ENCODE measurements around the gene APH1B.

The APH1B gene

GRCh38 chr15:63288778-63289378 is 11.5 kb downstream of the APH1B start:
- Histone ChIP-seq H3K27me3 (replicated peaks; ENCODE audit: control insufficient read depth, insufficient read depth, low read length) (no peaks in the 10 kb centered on the region), H3K36me3 (ENCODE audit: control insufficient read depth, insufficient read depth, low read length) (no peaks in the 10 kb centered on the region; the same call in 1 of the 2 replicates), H3K4me3 (replicated peaks; ENCODE audit: low read depth, low read length) (no peak overlapping the region)
- DNase-seq (ENCODE audit: extremely low read depth, insufficient read length) = no peak
- TF ChIP-seq CTCF (IDR thresholded peaks at IDR 0.05; ENCODE audit: insufficient read depth, low read length, poor library complexity, severe bottlenecking) = peak; percentile 60

GRCh38 chr15:63291507-63291906 is 14.1 kb downstream of the APH1B start:
- Histone ChIP-seq H3K4me3 (replicated peaks; ENCODE audit: low read depth, low read length) (no peak overlapping the region), H3K27me3 (replicated peaks; ENCODE audit: control insufficient read depth, insufficient read depth, low read length) (no peaks in the 10 kb centered on the region), H3K36me3 (ENCODE audit: control insufficient read depth, insufficient read depth, low read length) (peaks cover 1% of the 10 kb centered on the region; the same call in 1 of the 2 replicates)
- TF ChIP-seq CTCF (IDR thresholded peaks at IDR 0.05; ENCODE audit: insufficient read depth, low read length, poor library complexity, severe bottlenecking) = no peak
- DNase-seq (ENCODE audit: extremely low read depth, insufficient read length) = no peak

DNA sequence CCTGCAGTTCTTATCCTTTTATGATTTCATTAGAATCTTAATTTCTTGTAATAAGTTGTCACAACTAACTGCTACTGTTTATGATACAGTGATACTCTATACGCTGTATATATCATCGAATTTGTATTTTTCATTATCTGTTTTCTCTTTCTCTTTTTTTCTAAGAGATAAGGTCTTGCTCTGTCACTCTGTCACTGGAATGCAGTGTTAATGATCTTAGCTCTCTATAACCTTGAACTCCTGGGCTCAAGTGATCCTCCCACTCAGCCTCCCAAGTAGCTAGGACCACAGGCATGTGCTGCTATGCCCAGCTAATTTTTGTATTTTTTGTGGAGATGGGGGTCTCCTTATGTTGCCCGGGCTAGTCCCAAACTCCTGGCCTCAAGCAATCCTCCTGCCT is 14.8 kb downstream of the APH1B start:
- no peak for TF ChIP-seq CTCF (IDR thresholded peaks at IDR 0.05; ENCODE audit: insufficient read depth, low read length, poor library complexity, severe bottlenecking)
- Histone ChIP-seq H3K36me3 (ENCODE audit: control insufficient read depth, insufficient read depth, low read length) (peaks cover 1% of the 10 kb centered on the region; the same call in 1 of the 2 replicates), H3K4me3 (replicated peaks; ENCODE audit: low read depth, low read length) (no peak overlapping the region), H3K27me3 (replicated peaks; ENCODE audit: control insufficient read depth, insufficient read depth, low read length) (no peaks in the 10 kb centered on the region)
- no peak for DNase-seq (ENCODE audit: extremely low read depth, insufficient read length)

- peak; percentile 66 for DNase-seq (ENCODE audit: extremely low read depth, insufficient read length)
- peaks cover 1% of the 10 kb centered on the region; the same call in 1 of the 2 replicates for H3K36me3 ChIP-seq (ENCODE audit: control insufficient read depth, insufficient read depth, low read length)
- TF ChIP-seq CTCF (IDR thresholded peaks at IDR 0.05; ENCODE audit: insufficient read depth, low read length, poor library complexity, severe bottlenecking) = no peak
- H3K27me3 ChIP-seq (replicated peaks; ENCODE audit: control insufficient read depth, insufficient read depth, low read length) = no peaks in the 10 kb centered on the region
- no peak overlapping the region for H3K4me3 ChIP-seq (replicated peaks; ENCODE audit: low read depth, low read length)
These were observed 15.4 kb downstream of the APH1B start for GRCh38 chr15:63292771-63293170.

DNA sequence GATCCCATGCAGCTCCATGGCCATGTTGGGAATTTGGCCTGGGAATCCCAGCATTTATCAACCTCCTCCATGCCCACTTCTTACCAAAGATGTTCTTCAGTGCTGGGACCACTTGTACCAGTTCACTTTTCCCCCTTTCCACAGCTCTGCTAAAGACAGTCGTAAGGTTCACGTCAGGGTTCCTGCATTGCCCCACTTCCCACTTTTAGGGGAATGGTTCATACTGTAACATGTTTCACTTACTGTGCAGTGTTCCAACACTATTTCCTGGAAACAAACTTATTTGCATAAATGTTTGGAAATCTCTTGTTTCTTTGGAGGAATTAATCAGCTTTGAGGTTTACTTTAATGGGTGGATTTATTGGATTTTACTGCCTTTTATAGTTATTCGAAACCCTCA is 17.0 kb downstream of the APH1B start:
- H3K4me3 ChIP-seq (replicated peaks; ENCODE audit: low read depth, low read length) = no peak overlapping the region
- no peaks in the 10 kb centered on the region for H3K27me3 ChIP-seq (replicated peaks; ENCODE audit: control insufficient read depth, insufficient read depth, low read length)
- DNase-seq (ENCODE audit: extremely low read depth, insufficient read length) = no peak
- H3K36me3 ChIP-seq (ENCODE audit: control insufficient read depth, insufficient read depth, low read length) = peaks cover 1% of the 10 kb centered on the region
- TF ChIP-seq CTCF (IDR thresholded peaks at IDR 0.05; ENCODE audit: insufficient read depth, low read length, poor library complexity, severe bottlenecking) = no peak

DNA sequence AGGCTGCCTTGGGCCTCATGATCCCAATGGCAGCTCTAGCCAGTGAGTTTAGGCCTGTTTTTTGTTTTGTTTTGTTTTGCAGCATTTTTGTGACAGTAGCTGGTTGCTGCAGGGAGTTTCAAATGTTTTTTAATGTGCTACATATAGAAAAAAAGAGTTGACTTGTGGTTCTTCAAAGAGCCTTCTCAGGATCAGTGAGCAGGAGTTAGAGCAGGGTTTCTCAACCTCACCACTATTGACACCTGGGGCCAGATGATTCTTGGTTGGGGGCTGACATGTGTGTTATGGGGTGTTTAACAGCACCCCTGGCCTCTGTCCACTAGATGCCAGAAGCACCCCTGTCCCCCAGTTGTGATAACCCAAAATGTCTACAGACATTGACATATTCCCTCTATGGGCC is 17.9 kb downstream of the APH1B start:
- DNase-seq (ENCODE audit: extremely low read depth, insufficient read length) = no peak
- TF ChIP-seq CTCF (IDR thresholded peaks at IDR 0.05; ENCODE audit: insufficient read depth, low read length, poor library complexity, severe bottlenecking) = no peak
- H3K36me3 ChIP-seq (ENCODE audit: control insufficient read depth, insufficient read depth, low read length) = peaks cover 1% of the 10 kb centered on the region
- no peak overlapping the region for H3K4me3 ChIP-seq (replicated peaks; ENCODE audit: low read depth, low read length)
- H3K27me3 ChIP-seq (replicated peaks; ENCODE audit: control insufficient read depth, insufficient read depth, low read length) = no peaks in the 10 kb centered on the region

All from GM06990 (cell line).